GM10266 (cell line): Measurements from ENCODE around the gene ATL1.

Experiments used
- DNase-seq: peaks from one replicate; pipeline ENCODE4 v3.0.0; 2012; ENCODE audit errors: extremely low spot score
- CTCF ChIP-seq: IDR thresholded peaks from 2 replicates; pipeline ENCODE4 v1.5.1; 2012; ENCODE audit warnings: mild to moderate bottlenecking, low read depth; ENCODE audit not compliant: control insufficient read depth, insufficient read depth; ENCODE audit errors: missing control alignments

Gene ATL1

GRCh38 chr14:50676814-50677516, 117.0 kb downstream of the ATL1 start:
- DNase-seq: no peak
- TF ChIP-seq CTCF: no peak

- peak; percentile 39 for DNase-seq
- no peak for TF ChIP-seq CTCF
Measured at GRCh38 chr14:50677527-50678063, 117.7 kb downstream of the ATL1 start.

- no peak for TF ChIP-seq CTCF
- DNase-seq: no peak
Measured at GRCh38 chr14:50678163-50678562, 118.2 kb downstream of the ATL1 start.

GRCh38 chr14:50679674-50680073, 119.7 kb downstream of the ATL1 start:
- TF ChIP-seq CTCF: no peak
- no peak for DNase-seq
